ENCODE results near the gene VAC14. TPM values are rescaled to one million over a fixed set of nuclear protein-coding genes. Genes with fewer than 3 reads are reported as not detected.
A peak's percentile ranks its signal among the peaks of the same experiment; 100 is the strongest.

The VAC14 gene
- total RNA-seq, 2 donors from 2014 or later, result 26.5 to 27.7 TPM

DNA sequence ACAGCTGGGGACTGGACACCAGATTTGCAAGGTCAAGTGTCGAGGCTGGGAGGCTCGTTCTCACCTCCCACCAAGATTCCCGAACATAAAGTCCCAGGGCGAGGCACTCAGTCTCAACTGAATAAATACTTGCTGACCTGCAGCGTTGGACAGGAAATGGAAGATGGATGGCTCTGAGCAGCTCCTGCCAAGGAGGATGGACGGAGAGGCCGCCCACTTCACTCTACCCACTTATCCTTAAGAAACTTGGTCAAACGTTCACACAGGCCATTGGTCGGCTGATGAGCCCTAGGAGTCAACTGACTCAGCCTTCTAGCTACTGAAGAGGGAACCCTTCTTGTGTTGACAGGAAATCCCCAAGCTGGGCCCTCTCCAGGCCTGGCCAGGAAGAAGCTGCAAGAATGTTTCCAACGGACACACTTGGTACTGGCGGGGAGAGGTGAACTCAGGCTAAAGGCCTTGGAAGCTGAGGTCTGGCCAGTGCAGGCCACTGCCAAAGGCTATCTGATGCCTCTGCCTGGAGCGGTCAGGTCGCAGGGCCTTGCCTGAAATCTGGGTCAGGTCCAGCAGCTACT, 50.0 kb downstream of the VAC14 start:
- no peaks in the 10 kb centered on the region for H3K9me3 ChIP-seq
- DNase-seq (peak; percentile 41 to 72 (median 57)), ATAC-seq (peak; percentile 39)
- H3K27ac ChIP-seq, result peak overlapping the region in 2 of 4 donors; percentile 42 to 43
- WGBS, 2 donors, result 66 to 92% methylated on average over 5 to 13 of the region's 13 CpGs
- peaks cover 49% of the 10 kb centered on the region for H3K4me1 ChIP-seq
- intact Hi-C loops (cut with DNase I), result no loop called here
- no peak overlapping the region for H3K4me3 ChIP-seq
- H3K27me3 ChIP-seq, result no peaks in the 10 kb centered on the region
- TF ChIP-seq POLR2A (IDR thresholded peaks at IDR 0.05), result no peak
- TF ChIP-seq, protein P1, sequence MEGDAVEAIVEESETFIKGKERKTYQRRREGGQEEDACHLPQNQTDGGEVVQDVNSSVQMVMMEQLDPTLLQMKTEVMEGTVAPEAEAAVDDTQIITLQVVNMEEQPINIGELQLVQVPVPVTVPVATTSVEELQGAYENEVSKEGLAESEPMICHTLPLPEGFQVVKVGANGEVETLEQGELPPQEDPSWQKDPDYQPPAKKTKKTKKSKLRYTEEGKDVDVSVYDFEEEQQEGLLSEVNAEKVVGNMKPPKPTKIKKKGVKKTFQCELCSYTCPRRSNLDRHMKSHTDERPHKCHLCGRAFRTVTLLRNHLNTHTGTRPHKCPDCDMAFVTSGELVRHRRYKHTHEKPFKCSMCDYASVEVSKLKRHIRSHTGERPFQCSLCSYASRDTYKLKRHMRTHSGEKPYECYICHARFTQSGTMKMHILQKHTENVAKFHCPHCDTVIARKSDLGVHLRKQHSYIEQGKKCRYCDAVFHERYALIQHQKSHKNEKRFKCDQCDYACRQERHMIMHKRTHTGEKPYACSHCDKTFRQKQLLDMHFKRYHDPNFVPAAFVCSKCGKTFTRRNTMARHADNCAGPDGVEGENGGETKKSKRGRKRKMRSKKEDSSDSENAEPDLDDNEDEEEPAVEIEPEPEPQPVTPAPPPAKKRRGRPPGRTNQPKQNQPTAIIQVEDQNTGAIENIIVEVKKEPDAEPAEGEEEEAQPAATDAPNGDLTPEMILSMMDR (IDR thresholded peaks at IDR 0.05), result no peak
- no peaks in the 10 kb centered on the region for H3K36me3 ChIP-seq (replicated peaks in 1 of 2; ENCODE audit: insufficient read depth in 1 of 2, low read depth in 2 of 2)

DNA sequence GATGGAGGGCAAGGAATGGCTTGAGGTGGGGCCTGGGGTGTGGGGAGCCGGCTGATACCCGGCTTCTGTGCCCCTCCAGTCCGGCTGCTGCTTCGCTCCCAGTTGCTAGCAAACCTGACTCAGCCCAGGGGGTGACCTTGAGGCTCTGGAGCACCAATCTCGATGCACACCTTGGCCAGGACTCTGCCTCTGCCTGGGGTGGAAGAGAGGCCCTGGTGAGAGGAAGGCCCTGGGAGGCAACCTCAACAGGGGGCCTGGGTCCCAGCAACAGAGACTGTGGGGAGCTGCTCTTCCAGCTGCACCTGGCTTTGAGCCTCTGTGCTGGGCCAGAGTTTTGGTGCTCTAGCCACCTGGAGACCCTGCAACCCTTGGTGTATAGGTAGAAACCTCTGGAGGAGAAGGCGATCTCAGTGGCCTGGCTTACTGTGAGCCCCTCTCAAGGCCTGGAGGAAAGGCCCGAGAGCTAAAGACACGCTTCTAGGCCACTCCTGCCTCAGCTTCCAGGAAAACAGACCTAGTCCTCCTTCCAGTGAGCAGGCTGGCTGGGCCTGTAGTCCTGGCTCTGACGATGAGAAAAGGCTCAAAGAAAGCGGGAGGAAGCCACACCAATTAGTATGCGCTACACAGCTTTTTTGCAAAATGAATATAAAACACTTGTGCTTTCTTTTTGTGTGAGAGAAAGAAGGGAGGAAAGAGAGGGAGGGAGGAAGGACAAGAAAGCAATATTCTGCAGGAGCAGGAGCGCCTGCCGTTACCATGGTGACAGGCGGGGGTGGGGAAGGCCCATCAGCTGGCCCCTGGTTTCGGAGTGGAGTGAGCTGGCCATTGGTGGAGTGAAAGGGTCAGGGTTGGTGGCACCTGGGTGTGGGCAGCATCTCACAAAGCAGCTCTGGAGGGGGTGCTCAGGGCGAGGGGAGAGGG, 51.0 kb downstream of the VAC14 start:
- Histone ChIP-seq H3K9me3 (no peaks in the 10 kb centered on the region), H3K36me3 (replicated peaks in 1 of 2; ENCODE audit: insufficient read depth in 1 of 2, low read depth in 2 of 2) (no peaks in the 10 kb centered on the region), H3K4me3 (no peak overlapping the region), H3K4me1 (peaks cover 59% of the 10 kb centered on the region), H3K27me3 (no peaks in the 10 kb centered on the region), H3K27ac (peak overlapping the region in 2 of 4 donors; percentile 42 to 43)
- intact Hi-C loops (cut with DNase I), result no loop called here
- ATAC-seq (no peak), DNase-seq (peak in 1 of 4 donors; percentile 64)
- 81 to 92% methylated on average over 11 to 16 of the region's 16 CpGs for WGBS, 2 donors
- TF ChIP-seq POLR2A (IDR thresholded peaks at IDR 0.05), result no peak
- TF ChIP-seq, protein P1 (IDR thresholded peaks at IDR 0.05), result no peak

DNA sequence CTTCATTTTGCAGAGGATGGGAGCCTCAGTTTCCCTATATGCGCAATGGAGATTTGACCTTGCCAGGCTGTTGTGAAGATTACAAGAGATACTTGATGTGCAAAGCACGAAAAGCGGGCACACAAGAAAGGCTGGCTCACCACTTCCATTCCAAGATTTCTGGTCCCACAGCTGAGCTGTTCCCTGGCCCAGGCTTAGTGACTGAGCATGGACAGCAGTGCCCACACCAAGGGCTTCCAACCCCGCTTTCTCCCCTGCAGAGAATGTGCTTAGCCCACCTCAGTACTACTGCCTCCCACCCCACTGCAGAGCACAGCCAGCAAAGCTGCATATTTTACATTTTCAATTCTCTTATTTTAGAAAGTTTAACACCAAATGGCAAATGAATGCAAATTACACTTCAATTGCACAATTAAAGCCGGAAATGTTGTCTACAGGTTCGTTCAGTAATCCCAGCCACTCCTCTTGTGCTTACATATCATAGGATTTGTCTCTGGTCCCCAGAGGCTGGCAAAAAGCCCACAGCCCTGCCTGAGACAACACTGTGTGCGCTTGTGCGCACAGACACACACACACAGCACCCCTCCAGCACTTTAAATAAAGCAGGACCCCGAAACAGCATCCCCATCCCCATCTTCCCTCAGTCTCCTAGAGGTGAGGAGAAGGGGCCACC, 51.8 kb downstream of the VAC14 start:
- peaks cover 59% of the 10 kb centered on the region for H3K4me1 ChIP-seq
- DNase-seq, result peak in 1 of 4 donors; percentile 45
- H3K36me3 ChIP-seq (replicated peaks in 1 of 2; ENCODE audit: insufficient read depth in 1 of 2, low read depth in 2 of 2), result no peaks in the 10 kb centered on the region
- ATAC-seq, result no peak
- TF ChIP-seq, protein P1 (IDR thresholded peaks at IDR 0.05), result no peak
- no peak for TF ChIP-seq POLR2A (IDR thresholded peaks at IDR 0.05)
- H3K27ac ChIP-seq, result peak overlapping the region in 2 of 4 donors; percentile 42 to 85
- H3K4me3 ChIP-seq, result no peak overlapping the region
- intact Hi-C loops (cut with DNase I), result no loop called here
- H3K9me3 ChIP-seq, result no peaks in the 10 kb centered on the region
- 84 to 86% methylated on average over 9 of the region's 9 CpGs for WGBS, 2 donors
- H3K27me3 ChIP-seq, result no peaks in the 10 kb centered on the region

DNA sequence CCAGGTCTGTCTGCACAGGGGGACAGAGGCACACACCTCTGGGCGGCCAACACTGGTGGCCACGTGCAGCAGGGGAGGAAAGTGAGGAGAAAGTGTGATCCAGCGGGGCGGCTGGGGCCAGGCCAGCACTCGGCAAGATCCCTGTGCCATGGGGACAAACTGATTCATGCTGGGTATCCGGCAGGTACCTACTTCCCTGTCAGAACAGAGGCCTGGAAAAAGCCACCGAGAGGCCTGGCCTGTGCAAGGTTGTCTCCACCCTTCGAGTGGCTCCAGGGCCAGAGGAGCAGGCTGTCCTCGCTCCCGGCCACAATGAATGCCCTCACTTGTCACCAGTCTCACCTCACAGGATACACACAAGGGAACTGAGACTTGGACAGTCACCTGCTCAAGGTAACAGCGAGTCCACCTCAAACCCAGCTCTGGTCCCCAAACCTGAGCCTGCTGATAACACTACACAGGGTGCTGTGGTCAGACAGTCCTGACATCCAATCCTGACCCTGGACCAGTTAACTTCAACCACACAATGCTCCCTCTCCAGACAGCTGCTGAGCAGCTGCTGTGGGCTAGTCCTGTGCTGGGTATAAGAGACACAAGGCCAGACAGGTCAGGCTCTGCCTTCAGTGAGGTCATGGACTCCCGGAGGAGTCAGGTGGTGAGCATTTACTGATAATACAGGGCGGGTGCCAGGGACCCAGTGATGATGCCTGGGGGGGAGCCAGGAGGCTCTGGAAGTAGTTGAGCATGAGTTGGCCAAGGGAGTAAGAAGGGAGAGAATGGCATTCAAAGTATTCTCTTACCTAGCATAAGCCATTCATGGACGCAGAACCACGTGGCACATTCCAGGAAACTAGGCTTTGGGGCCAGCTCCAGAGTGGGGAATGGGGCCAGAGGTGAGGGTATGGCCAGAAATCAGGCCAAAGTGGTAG, 53.0 kb downstream of the VAC14 start:
- Histone ChIP-seq H3K9me3 (no peaks in the 10 kb centered on the region), H3K27ac (peak overlapping the region; percentile 5 to 85 (median 42)), H3K36me3 (replicated peaks in 1 of 2; ENCODE audit: insufficient read depth in 1 of 2, low read depth in 2 of 2) (no peaks in the 10 kb centered on the region), H3K4me3 (no peak overlapping the region), H3K4me1 (peaks cover 59% of the 10 kb centered on the region), H3K27me3 (no peaks in the 10 kb centered on the region)
- ATAC-seq (no peak), DNase-seq (no peak)
- 86 to 88% methylated on average over 14 to 15 of the region's 15 CpGs for WGBS, 2 donors
- TF ChIP-seq POLR2A (IDR thresholded peaks at IDR 0.05), result no peak
- TF ChIP-seq, protein P1 (IDR thresholded peaks at IDR 0.05), result no peak
- intact Hi-C loops (cut with DNase I), result no loop called here
